A549 (cell line): ENCODE results near the gene ENTHD1. TPM values are rescaled to one million over a fixed set of nuclear protein-coding genes. Genes with fewer than 3 reads are reported as not detected.

Experiments used
- ATAC-seq, 2 experiments: fragments of 200-7000 bp in 1 of 2; fragments of >200 bp in 1 of 2; cut with Nextera tagmentation in 1 of 2; cut with Tn5 transposase in 1 of 2; 3 replicates each; pipeline versions ENCODE4 v1.8.0 to v1.9.1; 2018 to 2020; ENCODE audit warnings: mild to moderate bottlenecking in 1 of 2, moderate library complexity in 1 of 2
- CTCF ChIA-PET: fragments of 300-600 bp; sonication (Branson Sonifier 250); formaldehyde crosslinking; extraction: SDS; loops from one replicate; lab custom pipeline; 2021; ENCODE audit warnings: antibody characterized with exemption, inconsistent platforms; lab: Yijun Ruan, JAX
- POLR2A ChIA-PET: fragments of 350-600 bp; formaldehyde crosslinking; extraction: SDS; loops from one replicate; lab custom pipeline; 2021; ENCODE audit warnings: antibody characterized with exemption, inconsistent platforms; lab: Yijun Ruan, JAX
- DNase-seq, 2 experiments: peaks; one replicate each; pipeline versions ENCODE4 v3.0.0 to v3.0.0-alpha.2; 2011 to 2016; ENCODE audit warnings: low read depth in 1 of 2, low spot score in 1 of 2
- FAIRE-seq: peaks from 2 replicates; lab custom pipeline; 2011; peaks lifted over from hg19 to GRCh38; lab: Jason Lieb, UNC
- H3K27ac ChIP-seq, 2 experiments: fragments of >200 bp; sonication (Bioruptor Twin); formaldehyde crosslinking; 3 replicates each; pipeline ENCODE4 v1.5.1; 2016 to 2017
- H3K4me1 ChIP-seq: fragments of >200 bp; sonication (Bioruptor Twin); formaldehyde crosslinking; 3 replicates; pipeline ENCODE4 v1.6.1; 2016
- H3K4me2 ChIP-seq: fragments of >200 bp; sonication (Bioruptor Twin); formaldehyde crosslinking; 3 replicates; pipeline ENCODE4 v1.6.1; 2016
- H3K4me3 ChIP-seq: fragments of >200 bp; sonication (Bioruptor Twin); formaldehyde crosslinking; 3 replicates; pipeline ENCODE4 v1.5.1; 2016
- H3K9me3 ChIP-seq: fragments of >200 bp; sonication (Bioruptor Twin); formaldehyde crosslinking; 3 replicates; pipeline ENCODE4 v1.6.1; 2016
- ATOH8 ChIP-seq: fragments of 250-450 bp; sonication (Bioruptor Pico); IDR thresholded peaks from 2 replicates; pipeline ENCODE4 v1.5.0; 2020; ENCODE audit warnings: low read depth, mild to moderate bottlenecking, moderate library complexity
- CBX2 ChIP-seq: fragments of 200-600 bp; sonication (generic); IDR thresholded peaks from 2 replicates; pipeline ENCODE4 v1.6.1; 2016; ENCODE audit warnings: low read depth, mild to moderate bottlenecking, borderline replicate concordance
- CBX8 ChIP-seq: fragments of 200-600 bp; sonication (generic); IDR thresholded peaks from 2 replicates; pipeline ENCODE4 v1.6.1; 2016
- CEBPB ChIP-seq, 2 experiments: fragments of >200 bp in 1 of 2; sonication (Bioruptor Twin) in 1 of 2; formaldehyde crosslinking in 1 of 2; IDR thresholded peaks; 2 replicates each; pipeline ENCODE4 v1.6.1; 2012 to 2016
- CHD2 ChIP-seq: fragments of 150-350 bp; IDR thresholded peaks from 2 replicates; pipeline ENCODE4 v1.6.1; 2014; ENCODE audit warnings: low read length; ENCODE audit not compliant: partially characterized antibody
- CHD4 ChIP-seq: fragments of 200-600 bp; sonication (generic); IDR thresholded peaks from 2 replicates; pipeline ENCODE4 v1.6.1; 2016; ENCODE audit warnings: antibody characterized with exemption, mild to moderate bottlenecking, borderline replicate concordance
- EHF ChIP-seq: fragments of 250-450 bp; sonication (Bioruptor Pico); IDR thresholded peaks from 2 replicates; pipeline ENCODE4 v1.5.0; 2020; ENCODE audit warnings: mild to moderate bottlenecking
- EHMT2 ChIP-seq: fragments of 200-600 bp; sonication (generic); IDR thresholded peaks from 2 replicates; pipeline ENCODE4 v1.6.1; 2016; ENCODE audit warnings: antibody characterized with exemption, low read depth, mild to moderate bottlenecking, moderate library complexity
- ELK1 ChIP-seq: fragments of 150-350 bp; IDR thresholded peaks from 2 replicates; pipeline ENCODE4 v1.6.1; 2014; ENCODE audit warnings: low read depth, mild to moderate bottlenecking, low read length
- FOSB ChIP-seq: fragments of 250-450 bp; sonication (Bioruptor Pico); IDR thresholded peaks from 2 replicates; pipeline ENCODE4 v1.5.0; 2020; ENCODE audit warnings: mild to moderate bottlenecking, moderate library complexity
- GATA3 ChIP-seq: IDR thresholded peaks from 2 replicates; pipeline ENCODE4 v1.6.1; 2012; ENCODE audit warnings: borderline replicate concordance
- HDAC2 ChIP-seq: fragments of 200-600 bp; sonication (generic); IDR thresholded peaks from 2 replicates; pipeline ENCODE4 v1.6.1; 2016
- HES2 ChIP-seq: fragments of >200 bp; sonication (Bioruptor Twin); formaldehyde crosslinking; IDR thresholded peaks from 2 replicates; pipeline ENCODE4 v1.6.1; 2016
- HEYL ChIP-seq: fragments of 250-450 bp; sonication (Bioruptor Pico); IDR thresholded peaks from 2 replicates; pipeline ENCODE4 v1.8.0; 2021; ENCODE audit warnings: mild to moderate bottlenecking, moderate library complexity
- HOXA7 ChIP-seq: fragments of 250-450 bp; sonication (Bioruptor Pico); IDR thresholded peaks from 2 replicates; pipeline ENCODE4 v1.5.0; 2020; ENCODE audit warnings: mild to moderate bottlenecking, moderate library complexity
- HOXB13 ChIP-seq: fragments of 250-450 bp; sonication (Bioruptor Pico); IDR thresholded peaks from 2 replicates; pipeline ENCODE4 v1.5.0; 2020; ENCODE audit warnings: low read depth, mild to moderate bottlenecking, moderate library complexity
- HOXB5 ChIP-seq: fragments of 250-450 bp; sonication (Bioruptor Pico); IDR thresholded peaks from 2 replicates; pipeline ENCODE4 v1.5.0; 2020; ENCODE audit warnings: mild to moderate bottlenecking, moderate library complexity
- JUN ChIP-seq, 2 experiments: fragments of >200 bp; sonication (Bioruptor Twin); formaldehyde crosslinking; IDR thresholded peaks; 2 replicates in 1 of 2; 3 replicates in 1 of 2; pipeline ENCODE4 v1.6.1; 2016 to 2017
- MAZ ChIP-seq: fragments of 150-350 bp; IDR thresholded peaks from 2 replicates; pipeline ENCODE4 v1.6.1; 2014; ENCODE audit warnings: antibody characterized with exemption, low read depth, low read length, borderline replicate concordance
- NFE2L2 ChIP-seq: fragments of 150-350 bp; conservative IDR thresholded peaks from 2 replicates; pipeline ENCODE4 v1.6.1; 2014; ENCODE audit warnings: low read length
- NPAS2 ChIP-seq: fragments of 250-450 bp; sonication (Bioruptor Pico); IDR thresholded peaks from 2 replicates; pipeline ENCODE4 v1.8.0; 2022; ENCODE audit warnings: mild to moderate bottlenecking, moderate library complexity, borderline replicate concordance
- NR3C1 ChIP-seq: fragments of >200 bp; sonication (Bioruptor Twin); formaldehyde crosslinking; IDR thresholded peaks from 3 replicates; pipeline ENCODE4 v1.6.1; 2017
- PHF8 ChIP-seq: fragments of 200-600 bp; sonication (generic); IDR thresholded peaks from 2 replicates; pipeline ENCODE4 v1.6.1; 2016; ENCODE audit warnings: low read depth, mild to moderate bottlenecking, antibody characterized with exemption, moderate library complexity, borderline replicate concordance
- POLR2AphosphoS2 ChIP-seq: conservative IDR thresholded peaks from 2 replicates; pipeline ENCODE4 v1.6.1; 2012; ENCODE audit warnings: low read length, improper control_type of control experiment, inconsistent platforms
- RCOR1 ChIP-seq: fragments of 150-350 bp; IDR thresholded peaks from 2 replicates; pipeline ENCODE4 v1.6.1; 2014; ENCODE audit warnings: antibody characterized with exemption, low read length, low read depth
- USF2 ChIP-seq: fragments of 450-650 bp; IDR thresholded peaks from 2 replicates; pipeline ENCODE4 v1.6.1; 2014; ENCODE audit warnings: antibody characterized with exemption
- ZNF302 ChIP-seq: fragments of 250-450 bp; sonication (Bioruptor Pico); IDR thresholded peaks from 2 replicates; pipeline ENCODE4 v1.9.0; 2021; ENCODE audit warnings: inconsistent platforms, mild to moderate bottlenecking, moderate library complexity
- WGBS: methylation state at CpG from one replicate; pipeline ENCODE4 v1.1.6; 2017; ENCODE audit errors: missing lambda C conversion rate; 5-methylcytosine and 5-hydroxymethylcytosine counted together
- polyA plus RNA-seq, 4 experiments: library from polyadenylated mRNA; depleted of rRNA in 3 of 4; stranded (reverse); fragments of >200 nt; fragmentation: RNase III in 1 of 4; extraction: RNeasy Plus Mini Kit Qiagen cat#74134 plus additional on column Dnase treatment in 1 of 4; gene quantifications; 2 replicates in 3 of 4; 3 replicates in 1 of 4; pipeline ENCODE4 v1.2.3, GENCODE V29; 2011 to 2017

ENTHD1 gene
- polyA plus RNA-seq, 2 of the 4 experiments (the other 2 are of a cell fraction): not detected

- ATAC-seq (no peak), DNase-seq (no peak), FAIRE-seq (no peak)
- POLR2A ChIA-PET: no interaction called here
- Histone ChIP-seq H3K9me3 (no peaks in the 10 kb centered on the region), H3K4me1 (no peaks in the 10 kb centered on the region), H3K4me3 (no peak overlapping the region), H3K4me2 (no peak overlapping the region), H3K27ac (no peak overlapping the region)
- CTCF ChIA-PET: no interaction called here
- no peak for TF ChIP-seq CBX8
- TF ChIP-seq GATA3: no peak
- TF ChIP-seq POLR2AphosphoS2: no peak
- TF ChIP-seq RCOR1: no peak
- TF ChIP-seq MAZ: no peak
- TF ChIP-seq CEBPB (IDR thresholded peaks at IDR 0.05): no peak
- TF ChIP-seq HOXB5: no peak
- TF ChIP-seq EHMT2: no peak
- TF ChIP-seq CHD4: no peak
- no peak for TF ChIP-seq ZNF302
- TF ChIP-seq JUN (IDR thresholded peaks at IDR 0.05): no peak
- TF ChIP-seq CHD2: no peak
- TF ChIP-seq NPAS2 (CRISPR knock-in tag): no peak
- no peak for TF ChIP-seq HOXB13 (CRISPR knock-in tag)
- no peak for TF ChIP-seq HES2
- no peak for TF ChIP-seq ELK1
- no peak for TF ChIP-seq NR3C1
- no peak for TF ChIP-seq PHF8
- TF ChIP-seq CBX2: no peak
- 80% methylated on average over 7 of the region's 12 CpGs for WGBS
These were observed 188.2 kb downstream of the ENTHD1 start for GRCh38 chr22:39705386-39705785.

- CTCF ChIA-PET: interaction anchor here (0.7 to 0.9 kb wide), 2 partner anchors 9 to 201 kb away, joined by 3 to 4 read pairs; no protein-coding TSS in a partner anchor
- WGBS: 77% methylated on average over 6 of the region's 17 CpGs
- TF ChIP-seq FOSB (CRISPR knock-in tag) (no peak), NFE2L2 (no peak), HEYL (CRISPR knock-in tag) (no peak), EHF (CRISPR knock-in tag) (no peak), HOXA7 (CRISPR knock-in tag) (no peak), PHF8 (no peak), CHD2 (no peak), ZNF302 (no peak)
- Histone ChIP-seq H3K9me3 (no peaks in the 10 kb centered on the region), H3K27ac (no peak overlapping the region), H3K4me1 (no peaks in the 10 kb centered on the region), H3K4me3 (no peak overlapping the region), H3K4me2 (no peak overlapping the region)
- DNase-seq (no peak), FAIRE-seq (no peak), ATAC-seq (no peak)
- POLR2A ChIA-PET: no interaction called here
These were observed 189.5 kb downstream of the ENTHD1 start for GRCh38 chr22:39703928-39704639.

- FAIRE-seq: no peak
- no peak for TF ChIP-seq HOXB13 (CRISPR knock-in tag)
- no peak for TF ChIP-seq CBX2
- TF ChIP-seq HES2: no peak
- TF ChIP-seq USF2: no peak
- TF ChIP-seq HDAC2: no peak
- no peak for TF ChIP-seq ATOH8 (CRISPR knock-in tag)
- no peak for ATAC-seq
- Histone ChIP-seq H3K9me3 (no peaks in the 10 kb centered on the region), H3K4me2 (no peak overlapping the region), H3K4me3 (no peak overlapping the region), H3K4me1 (no peaks in the 10 kb centered on the region), H3K27ac (no peak overlapping the region)
- 64% methylated on average over 8 of the region's 8 CpGs for WGBS
- DNase-seq: no peak
- CTCF ChIA-PET: no interaction called here
- POLR2A ChIA-PET: no interaction called here
These were observed 190.5 kb downstream of the ENTHD1 start for GRCh38 chr22:39703091-39703490.
